ENCODE measurements around the gene WFDC11.

Gene WFDC11

GRCh38 chr20:45607810-45608209, 62.2 kb downstream of the WFDC11 start:
- Histone ChIP-seq H3K4me1 (ENCODE audit: insufficient read depth, low read length) (no peaks in the 10 kb centered on the region), H3K27me3 (ENCODE audit: insufficient read depth, low read length) (no peaks in the 10 kb centered on the region), H3K36me3 (ENCODE audit: insufficient read depth, low read length) (no peaks in the 10 kb centered on the region), H3K9me3 (ENCODE audit: low read length) (no peaks in the 10 kb centered on the region), H3K4me3 (ENCODE audit: low read length) (no peak overlapping the region), H2AFZ (ENCODE audit: low read depth, low read length) (no peak overlapping the region)

Data from neuron (in vitro differentiated cells).